Posterior cingulate gyrus (tissue), 11 donors: ENCODE data around the gene FAM120AOS.

Experiments
- DNase-seq, 10 donors: peaks; one replicate each; pipeline versions ENCODE4 v3.0.0 to v3.0.0-alpha.2; 2020 to 2021; ENCODE audit warnings: mixed read lengths in 3 of 10
- intact Hi-C: fragments of 100-400 bp; cut with DNase I; formaldehyde crosslinking; loops from one replicate; pipeline ENCODE4 v1.15.1; 2023

FAM120AOS gene

GRCh38 chr9:93397661-93398373 is 55.6 kb downstream of the FAM120AOS start:
- DNase-seq, result no peak
- intact Hi-C loops, result no loop called here
